Middle frontal gyrus (tissue), 1 donor: ENCODE measurements around the gene GRAMD2B.
"Not testable (repeated sequence)": the region's sequence is repeated elsewhere in the genome, so short reads cannot be mapped to it uniquely, and the experiment has no call there.

ENCODE experiments used
- DNase-seq: peaks from one replicate; pipeline ENCODE4 v3.0.0-alpha.2; 2015; ENCODE audit warnings: low spot score; ENCODE audit errors: extremely low spot score

Gene GRAMD2B

GRCh38 chr5:126449751-126450271 lies 26.6 kb downstream of the GRAMD2B start:
- DNase-seq: no peak

- no peak for DNase-seq
These were observed 27.1 kb downstream of the GRAMD2B start for GRCh38 chr5:126450346-126450745.

- DNase-seq: no peak
These were observed 27.7 kb downstream of the GRAMD2B start for GRCh38 chr5:126450907-126451306.

- no peak for DNase-seq
These were observed 29.3 kb downstream of the GRAMD2B start for GRCh38 chr5:126452477-126452876.

GRCh38 chr5:126454081-126454480 lies 30.9 kb downstream of the GRAMD2B start:
- DNase-seq: peak; percentile 78

- no peak for DNase-seq
These were observed 31.3 kb downstream of the GRAMD2B start for GRCh38 chr5:126454535-126454934.

GRCh38 chr5:126455264-126455663 lies 32.1 kb downstream of the GRAMD2B start:
- DNase-seq: no peak

GRCh38 chr5:126455728-126456127 lies 32.5 kb downstream of the GRAMD2B start:
- no peak for DNase-seq

GRCh38 chr5:126456217-126456820 lies 33.1 kb downstream of the GRAMD2B start:
- DNase-seq: no peak

- no peak for DNase-seq
These were observed 37.2 kb downstream of the GRAMD2B start for GRCh38 chr5:126460459-126460858.

GRCh38 chr5:126460977-126461376 lies 37.8 kb downstream of the GRAMD2B start:
- DNase-seq: no peak

- no peak for DNase-seq
These were observed 38.6 kb downstream of the GRAMD2B start for GRCh38 chr5:126461838-126462237.

- DNase-seq: no peak
These were observed 39.2 kb downstream of the GRAMD2B start for GRCh38 chr5:126462239-126463014.

- DNase-seq: no peak
These were observed 40.8 kb downstream of the GRAMD2B start for GRCh38 chr5:126464016-126464415.

- DNase-seq: no peak
These were observed 41.8 kb downstream of the GRAMD2B start for GRCh38 chr5:126464959-126465358.

GRCh38 chr5:126468091-126468490 lies 44.9 kb downstream of the GRAMD2B start:
- no peak for DNase-seq

GRCh38 chr5:126469536-126470316 lies 46.5 kb downstream of the GRAMD2B start:
- no peak for DNase-seq

GRCh38 chr5:126470529-126470928 lies 47.3 kb downstream of the GRAMD2B start:
- not testable (repeated sequence) for DNase-seq

- DNase-seq: no peak
These were observed 48.0 kb downstream of the GRAMD2B start for GRCh38 chr5:126471247-126471646.

- no peak for DNase-seq
These were observed 48.8 kb downstream of the GRAMD2B start for GRCh38 chr5:126471875-126472537.

GRCh38 chr5:126472538-126472889 lies 49.3 kb downstream of the GRAMD2B start:
- no peak for DNase-seq
